ENCODE results near the gene ROBO2.

ROBO2 gene

GRCh38 chr3:77039606-77040171 lies at the start of gene ROBO2:
ROBO2 (plus strand) TSS chr3:77040099; CDS start chr3:77040786, 687 bp downstream.
- no peak for DNase-seq (ENCODE audit: low read depth in 4 of 4, low spot score in 1 of 4)

GRCh38 chr3:76990606-76991005 lies 49.3 kb upstream of the ROBO2 start:
- no peak for DNase-seq (ENCODE audit: low read depth in 4 of 4, low spot score in 1 of 4)

- DNase-seq (ENCODE audit: low read depth in 4 of 4, low spot score in 1 of 4) = no peak
Measured at GRCh38 chr3:76991165-76991564, 48.7 kb upstream of the ROBO2 start.

GRCh38 chr3:76997733-76998132 lies 42.2 kb upstream of the ROBO2 start:
- no peak for DNase-seq (ENCODE audit: low read depth in 4 of 4, low spot score in 1 of 4)

GRCh38 chr3:76998555-76998954 lies 41.3 kb upstream of the ROBO2 start:
- DNase-seq (ENCODE audit: low read depth in 4 of 4, low spot score in 1 of 4) = no peak

GRCh38 chr3:77001062-77001701 lies 38.7 kb upstream of the ROBO2 start:
- DNase-seq (ENCODE audit: low read depth in 4 of 4, low spot score in 1 of 4) = no peak

GRCh38 chr3:77014226-77014625 lies 25.7 kb upstream of the ROBO2 start:
- no peak for DNase-seq (ENCODE audit: low read depth in 4 of 4, low spot score in 1 of 4)

- DNase-seq (ENCODE audit: low read depth in 4 of 4, low spot score in 1 of 4) = no peak
Measured at GRCh38 chr3:77025471-77025870, 14.4 kb upstream of the ROBO2 start.

- DNase-seq (ENCODE audit: low read depth in 4 of 4, low spot score in 1 of 4) = no peak
Measured at GRCh38 chr3:77026904-77027634, 12.8 kb upstream of the ROBO2 start.

GRCh38 chr3:77028005-77028404 lies 11.9 kb upstream of the ROBO2 start:
- no peak for DNase-seq (ENCODE audit: low read depth in 4 of 4, low spot score in 1 of 4)

- peak in 1 of 4 experiments; percentile 0 for DNase-seq (ENCODE audit: low read depth in 4 of 4, low spot score in 1 of 4)
Measured at GRCh38 chr3:77038468-77038929, 1.4 kb upstream of the ROBO2 start.

GRCh38 chr3:77038930-77039605 lies 831 bp upstream of the ROBO2 start:
- DNase-seq (ENCODE audit: low read depth in 4 of 4, low spot score in 1 of 4) = no peak

- no peak for DNase-seq (ENCODE audit: low read depth in 4 of 4, low spot score in 1 of 4)
Measured at GRCh38 chr3:77040216-77040615, 317 bp downstream of the ROBO2 start.

GRCh38 chr3:77040926-77041722 lies 1.2 kb downstream of the ROBO2 start:
- no peak for DNase-seq (ENCODE audit: low read depth in 4 of 4, low spot score in 1 of 4)

- DNase-seq (ENCODE audit: low read depth in 4 of 4, low spot score in 1 of 4) = no peak
Measured at GRCh38 chr3:77041811-77042210, 1.9 kb downstream of the ROBO2 start.

- no peak for DNase-seq (ENCODE audit: low read depth in 4 of 4, low spot score in 1 of 4)
Measured at GRCh38 chr3:77042343-77042742, 2.4 kb downstream of the ROBO2 start.

- no peak for DNase-seq (ENCODE audit: low read depth in 4 of 4, low spot score in 1 of 4)
Measured at GRCh38 chr3:77042882-77043281, 3.0 kb downstream of the ROBO2 start.

- no peak for DNase-seq (ENCODE audit: low read depth in 4 of 4, low spot score in 1 of 4)
Measured at GRCh38 chr3:77045686-77046085, 5.8 kb downstream of the ROBO2 start.

- DNase-seq (ENCODE audit: low read depth in 4 of 4, low spot score in 1 of 4) = no peak
Measured at GRCh38 chr3:77048186-77048585, 8.3 kb downstream of the ROBO2 start.

- no peak for DNase-seq (ENCODE audit: low read depth in 4 of 4, low spot score in 1 of 4)
Measured at GRCh38 chr3:77051591-77051990, 11.7 kb downstream of the ROBO2 start.

- DNase-seq (ENCODE audit: low read depth in 4 of 4, low spot score in 1 of 4) = no peak
Measured at GRCh38 chr3:77052051-77052501, 12.2 kb downstream of the ROBO2 start.
